RKO (cell line): ENCODE data around the gene ATP1A1.

Experiments
- DNase-seq: peaks from one replicate; pipeline ENCODE4 v3.0.0-alpha.2; 2016; ENCODE audit warnings: low spot score

The ATP1A1 gene

DNA sequence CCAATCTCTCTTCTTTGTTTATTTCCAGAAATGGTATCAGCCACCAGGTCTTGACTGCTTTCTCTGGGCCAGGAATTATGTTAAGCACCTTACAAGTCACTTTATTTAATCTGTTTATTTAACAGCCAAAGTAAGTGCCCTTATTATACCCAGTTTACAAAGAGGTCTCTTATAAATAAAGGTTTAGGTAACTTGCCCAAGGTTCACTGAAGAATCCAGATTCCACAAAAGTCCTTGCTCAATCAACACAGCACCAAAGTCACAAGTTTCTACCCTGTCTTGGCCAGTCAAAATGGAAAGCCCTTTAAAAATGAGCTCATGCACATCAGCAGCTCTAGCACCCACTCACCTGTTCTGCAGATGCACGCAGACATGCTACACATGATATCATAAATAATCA lies 28.0 kb upstream of the ATP1A1 start:
- DNase-seq = no peak

DNA sequence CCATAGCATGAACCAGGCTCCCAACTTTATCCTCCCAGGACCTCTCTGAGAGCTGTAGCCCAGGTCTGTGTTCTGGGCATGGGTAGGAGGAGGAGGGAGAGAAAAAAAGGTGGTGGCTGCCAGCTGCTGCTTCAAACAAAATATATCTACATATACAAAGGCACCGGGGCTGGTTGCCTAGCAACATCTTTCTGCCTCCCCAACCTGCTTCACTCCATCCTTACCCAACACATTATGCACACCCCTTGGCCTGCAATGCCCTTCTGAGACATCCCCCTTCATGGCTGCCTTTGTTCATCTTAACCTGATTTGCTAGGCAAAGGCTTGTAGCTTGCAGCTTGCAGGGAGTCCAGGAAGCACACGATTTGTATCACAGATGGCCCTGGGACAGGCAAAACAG lies 27.2 kb upstream of the ATP1A1 start:
- no peak for DNase-seq

DNA sequence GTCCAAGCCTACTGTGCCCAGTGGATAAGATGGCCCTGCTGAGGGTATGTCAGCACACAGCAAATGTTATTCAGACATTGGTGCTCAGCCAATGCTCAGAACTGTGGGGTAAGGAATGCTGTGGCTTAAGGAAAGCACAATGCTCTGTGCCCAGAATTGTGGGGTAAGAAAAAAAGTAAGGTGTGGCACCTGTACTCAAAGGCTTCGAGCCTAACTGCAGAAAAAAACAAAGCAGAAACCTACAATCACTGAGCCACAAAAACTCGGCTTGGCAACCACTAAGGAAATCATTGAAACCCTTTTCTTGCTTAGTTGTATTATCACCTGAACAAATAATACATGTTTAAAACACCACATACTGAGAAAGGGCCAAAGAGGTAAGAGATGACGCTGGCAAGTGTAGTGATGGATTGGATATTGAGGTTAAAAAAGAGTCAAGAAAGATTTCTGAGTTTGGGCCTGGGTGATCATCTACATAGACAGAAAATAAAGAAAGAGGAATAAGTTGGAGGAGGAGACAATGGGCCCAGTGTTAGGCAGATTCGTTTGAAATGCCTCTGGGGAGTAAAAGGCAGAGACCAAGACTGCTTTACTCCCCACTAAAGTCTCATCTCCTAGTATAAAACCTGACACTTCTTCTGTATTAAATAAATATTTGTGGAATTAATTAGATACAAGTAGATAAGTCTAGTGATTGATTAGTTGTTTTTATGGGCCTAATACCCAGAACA lies 25.9 kb upstream of the ATP1A1 start:
- DNase-seq = no peak

DNA sequence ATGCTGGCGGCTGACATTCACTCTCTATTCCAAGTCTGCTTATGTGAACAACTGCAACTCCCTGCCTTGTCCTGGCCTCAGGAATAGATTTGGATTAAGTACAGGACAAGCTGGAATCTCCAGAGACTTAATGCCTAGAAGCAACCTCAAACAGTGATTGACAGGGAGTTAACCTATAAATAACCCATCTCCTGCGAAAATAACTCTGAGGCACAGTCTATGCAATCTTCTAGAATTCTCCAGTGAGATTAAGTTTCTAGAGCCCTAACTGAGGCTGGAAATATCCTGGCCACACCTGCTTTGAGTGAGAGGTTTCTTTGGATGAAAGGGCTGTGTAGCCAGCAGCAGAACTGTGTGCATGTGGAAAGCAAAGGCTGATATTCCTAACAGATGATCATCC lies 25.3 kb upstream of the ATP1A1 start:
- no peak for DNase-seq

DNA sequence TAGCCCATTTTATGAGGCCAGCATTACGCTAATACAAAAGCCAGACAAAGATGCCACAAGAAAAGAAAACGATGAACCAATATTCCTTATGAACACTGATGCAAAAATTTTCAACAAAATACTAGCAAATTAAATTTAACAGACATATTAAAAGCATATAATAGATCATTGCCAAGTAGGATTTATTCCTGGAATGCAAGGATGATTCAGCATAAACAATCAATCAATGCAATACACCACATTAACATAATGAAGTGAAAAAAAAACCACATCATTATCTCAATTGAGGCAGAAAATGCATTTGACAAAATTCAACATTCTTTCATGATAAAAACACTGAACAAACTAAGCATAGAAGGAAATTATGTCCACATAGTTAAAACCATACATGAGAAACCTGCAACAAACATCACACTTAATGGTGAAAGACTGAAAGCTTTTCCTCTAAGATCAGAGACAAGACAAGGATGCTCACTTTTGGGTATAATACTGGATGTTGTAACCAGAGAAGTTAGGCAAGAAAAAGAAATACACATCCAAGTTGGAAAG lies 22.9 kb upstream of the ATP1A1 start:
- DNase-seq = no peak

DNA sequence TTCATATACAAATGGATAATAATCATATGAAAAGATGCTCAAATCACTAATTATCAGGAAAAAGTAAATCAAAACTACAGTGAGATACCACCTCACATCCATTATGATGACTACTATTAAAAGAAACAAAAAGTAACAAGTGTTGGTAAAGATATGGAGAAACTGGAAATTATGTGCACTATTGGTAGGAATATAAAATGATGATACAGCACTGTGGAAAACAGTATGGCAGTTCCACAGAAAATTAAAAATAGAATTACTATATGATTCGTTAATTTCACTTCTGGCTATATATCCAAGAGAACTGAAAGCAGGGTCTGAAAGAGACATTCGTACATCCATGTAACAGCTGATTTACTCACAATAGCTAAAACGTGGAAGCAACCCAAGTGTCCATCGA lies 21.1 kb upstream of the ATP1A1 start:
- DNase-seq = no peak

DNA sequence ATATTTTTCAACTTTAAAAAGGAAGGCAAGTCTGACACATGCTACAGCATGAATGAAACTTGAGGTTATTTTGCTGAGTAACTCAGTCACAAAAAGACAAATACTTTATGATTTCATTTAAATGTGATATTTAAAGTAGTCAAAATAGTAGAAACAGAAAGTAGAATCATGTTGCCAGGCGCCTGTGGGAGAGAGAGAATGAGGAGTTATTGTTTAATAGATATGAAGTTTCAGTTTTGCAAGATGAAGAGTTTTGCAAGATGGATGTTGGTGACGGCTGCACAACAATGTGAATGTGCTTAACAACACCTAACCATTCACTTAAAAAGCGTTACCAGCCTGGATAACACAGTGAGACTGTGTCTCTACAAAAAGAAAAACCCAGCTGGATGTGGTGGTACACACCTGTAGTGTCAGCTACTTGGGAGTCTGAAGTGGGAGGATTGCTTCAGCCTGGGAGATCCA lies 20.7 kb upstream of the ATP1A1 start:
- no peak for DNase-seq

DNA sequence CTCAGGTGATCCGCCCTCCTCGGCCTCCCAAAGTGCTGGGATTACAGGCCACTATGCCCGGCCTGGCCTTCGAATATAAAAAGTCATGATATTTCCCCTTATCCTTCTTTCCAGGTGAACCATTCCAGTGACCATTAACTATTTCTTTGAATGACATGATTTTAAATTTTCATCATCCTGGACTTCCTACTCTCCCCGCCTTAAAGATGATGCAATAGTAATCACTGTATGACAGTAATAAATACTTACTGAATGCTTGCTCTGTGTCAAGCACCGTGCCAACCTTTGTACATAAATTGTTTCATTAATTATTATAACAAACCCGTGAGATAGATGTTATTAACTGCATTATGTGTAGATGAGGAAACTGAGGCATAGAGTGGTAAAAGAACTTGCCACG lies 19.9 kb upstream of the ATP1A1 start:
- no peak for DNase-seq

DNA sequence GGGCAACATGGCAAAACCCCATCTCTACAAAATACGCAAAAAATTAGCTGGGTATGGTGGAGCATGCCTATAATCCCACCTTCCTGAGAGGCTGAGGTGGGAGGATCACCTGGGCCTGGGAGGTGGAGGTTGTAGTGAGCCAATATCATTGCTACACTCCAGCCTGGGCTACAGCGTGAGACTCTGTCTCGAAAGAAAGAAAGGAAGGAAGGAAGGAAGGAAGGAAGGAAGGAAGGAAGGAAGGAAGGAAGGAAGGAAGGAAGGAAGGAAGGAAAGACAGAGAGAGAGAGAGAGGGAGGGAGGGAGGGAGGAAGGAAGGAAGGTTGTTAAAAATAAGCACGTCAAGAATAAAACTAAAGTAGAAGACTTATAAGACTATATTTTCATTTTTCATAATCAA lies 17.0 kb upstream of the ATP1A1 start:
- no peak for DNase-seq

DNA sequence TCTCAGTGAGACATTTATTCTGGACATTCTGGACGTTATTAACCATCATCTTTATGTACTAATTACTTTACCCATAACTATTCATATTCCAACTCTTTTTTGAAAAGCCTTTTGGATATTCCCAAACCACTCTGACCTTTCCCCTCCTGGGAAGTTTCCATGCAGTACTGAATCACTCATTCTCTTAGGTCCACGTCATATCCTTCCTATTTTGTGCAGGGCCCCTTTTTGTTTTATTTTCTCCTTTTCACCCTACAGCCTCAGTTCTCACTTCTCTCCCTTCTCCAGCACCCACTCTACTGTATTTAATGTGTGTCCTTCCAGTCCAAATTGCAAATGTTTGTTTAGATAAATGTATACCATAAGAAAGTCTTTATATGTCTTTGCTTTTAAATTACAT lies 16.4 kb upstream of the ATP1A1 start:
- DNase-seq = peak; percentile 43

DNA sequence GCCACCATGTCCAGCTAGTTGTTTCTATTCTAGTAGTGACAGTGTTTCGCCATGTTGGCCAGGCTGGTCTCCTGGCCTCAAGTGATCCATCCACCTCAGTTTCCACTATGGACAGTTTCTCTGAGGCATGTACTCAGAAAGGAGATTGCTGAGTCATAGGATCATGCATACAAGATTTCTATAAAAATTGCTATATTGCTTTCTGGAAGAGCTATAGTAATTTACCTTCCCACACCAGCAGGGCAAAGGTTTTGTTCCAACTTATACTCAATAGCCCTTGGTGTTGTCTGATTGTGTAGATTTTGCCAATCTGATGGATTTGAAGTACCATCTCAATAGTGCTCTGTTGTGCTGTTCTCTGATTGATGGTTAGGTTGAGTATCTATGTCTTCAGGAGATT lies 15.6 kb upstream of the ATP1A1 start:
- DNase-seq = no peak

DNA sequence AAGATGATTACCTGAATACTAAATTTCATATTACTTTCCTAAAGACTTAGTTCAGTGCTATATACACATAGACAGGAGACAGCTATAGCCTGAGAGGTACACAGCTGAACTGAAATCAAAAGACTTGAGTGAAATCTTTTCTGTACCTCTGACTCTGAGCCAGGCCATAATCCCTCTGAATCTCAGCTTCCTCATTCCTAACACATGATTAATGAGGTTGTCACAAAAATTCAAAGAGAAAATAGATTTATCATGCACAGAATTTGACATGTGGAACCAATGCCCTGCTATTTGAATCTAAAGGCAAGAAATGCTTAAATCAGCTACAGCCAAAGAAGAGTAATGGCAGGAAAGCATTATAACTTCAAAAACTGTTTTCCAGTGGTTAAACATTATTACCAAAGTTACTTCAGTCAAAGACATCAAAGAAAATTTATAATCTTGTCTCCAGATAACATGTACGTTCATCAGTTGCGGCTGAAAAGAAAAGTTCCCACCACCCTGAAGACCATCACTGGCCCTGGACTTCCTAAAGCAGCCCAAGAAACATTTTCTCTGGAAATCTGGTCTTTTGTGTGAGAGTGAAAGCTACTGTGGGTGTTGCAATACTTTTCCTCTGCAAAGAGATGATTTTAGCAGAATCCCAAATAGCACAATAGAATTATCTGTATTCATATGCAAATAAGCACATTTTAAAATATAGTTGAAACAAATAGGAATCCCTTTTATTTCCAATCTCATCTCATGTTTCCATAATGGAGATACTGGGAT lies 13.8 kb upstream of the ATP1A1 start:
- peak; percentile 37 for DNase-seq

DNA sequence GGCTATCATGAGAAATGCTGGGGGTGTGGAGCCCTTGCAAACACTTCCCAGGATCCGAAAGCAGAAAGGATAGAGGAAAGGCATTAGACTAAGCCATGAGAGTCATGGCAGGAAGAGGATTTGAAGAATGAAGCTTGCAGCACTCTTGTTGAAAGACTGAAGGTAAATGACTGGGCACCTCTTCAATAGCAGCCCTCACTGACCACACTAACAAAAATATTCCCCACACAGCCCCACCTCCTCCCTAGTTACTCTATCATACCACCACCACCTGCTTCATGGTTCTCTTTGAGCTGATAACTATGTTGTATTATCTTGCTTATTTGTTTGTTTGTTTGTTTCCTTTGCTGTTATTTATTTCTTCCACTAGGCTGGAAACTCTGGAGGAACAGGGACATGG lies 13.2 kb upstream of the ATP1A1 start:
- no peak for DNase-seq

DNA sequence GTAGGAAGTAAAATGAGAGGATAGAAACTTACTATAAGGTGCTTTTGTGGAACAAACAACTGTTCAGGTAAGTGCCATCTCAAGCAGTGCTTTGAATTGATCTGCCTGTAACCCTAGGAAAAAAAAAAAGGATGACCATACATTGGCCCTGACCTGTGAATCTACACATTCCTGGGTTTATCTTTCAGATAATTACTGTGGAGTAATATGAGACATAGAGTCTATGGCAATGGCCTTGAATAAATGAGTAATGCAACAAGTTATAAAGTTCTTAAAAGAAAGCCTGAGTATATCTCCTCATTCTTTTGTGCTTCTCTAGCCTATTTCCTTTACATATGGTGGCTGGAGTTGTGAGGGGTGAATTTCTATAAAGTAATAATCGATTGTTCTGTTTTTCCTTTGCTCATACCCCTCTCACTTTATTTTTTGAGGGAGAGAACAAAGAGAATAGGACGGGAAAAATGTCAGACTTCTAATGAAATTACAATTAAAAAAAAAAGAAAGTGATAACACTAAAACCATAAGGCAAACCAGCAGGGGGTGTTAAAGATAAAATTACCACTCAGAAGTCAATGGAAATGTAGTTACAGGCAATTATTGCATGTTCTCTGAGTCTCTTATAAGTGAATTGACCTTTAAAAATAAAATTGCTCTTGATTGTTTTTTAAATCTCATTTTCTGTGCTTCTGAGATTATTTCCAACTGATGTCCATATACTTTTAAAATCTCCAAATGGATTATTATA lies 12.4 kb upstream of the ATP1A1 start:
- peak; percentile 52 for DNase-seq

DNA sequence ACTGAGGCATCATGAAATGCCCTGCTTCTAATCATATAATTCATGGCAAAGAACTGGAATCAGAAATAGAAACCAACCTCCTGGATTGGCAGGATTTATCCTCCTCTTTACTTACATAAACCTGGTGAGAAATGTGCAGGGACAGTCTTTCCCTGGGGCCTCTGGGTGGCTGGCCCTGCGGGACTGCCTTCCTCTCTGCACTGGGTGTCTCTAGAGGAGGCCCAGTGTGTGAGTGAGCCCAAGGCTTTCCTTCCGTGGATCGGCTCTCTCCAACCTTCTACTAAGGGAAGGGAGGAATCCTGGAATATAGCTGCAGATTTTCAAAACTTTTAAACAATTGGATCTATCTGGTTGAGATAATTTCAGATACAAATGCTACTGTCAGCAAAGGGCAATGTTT lies 11.4 kb upstream of the ATP1A1 start:
- DNase-seq = no peak

DNA sequence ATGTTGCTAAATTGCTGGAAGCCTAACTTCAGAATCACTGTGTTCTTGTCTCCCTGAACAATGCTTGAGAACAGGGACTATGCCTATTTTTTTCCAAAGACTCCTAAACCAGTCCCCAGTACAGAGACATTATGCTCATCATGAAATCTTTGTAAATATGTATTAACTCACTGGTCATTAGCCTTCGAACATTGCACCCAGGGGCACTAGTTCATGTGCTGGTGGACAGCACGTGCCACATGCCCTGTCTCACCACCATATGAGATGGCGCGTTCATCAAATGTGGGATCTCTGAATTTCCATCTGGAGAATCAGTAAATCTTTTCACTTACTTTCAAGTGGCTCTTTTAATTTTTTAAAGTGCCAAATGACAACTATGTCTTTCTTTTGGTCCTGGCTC lies 11.0 kb upstream of the ATP1A1 start:
- DNase-seq = no peak

DNA sequence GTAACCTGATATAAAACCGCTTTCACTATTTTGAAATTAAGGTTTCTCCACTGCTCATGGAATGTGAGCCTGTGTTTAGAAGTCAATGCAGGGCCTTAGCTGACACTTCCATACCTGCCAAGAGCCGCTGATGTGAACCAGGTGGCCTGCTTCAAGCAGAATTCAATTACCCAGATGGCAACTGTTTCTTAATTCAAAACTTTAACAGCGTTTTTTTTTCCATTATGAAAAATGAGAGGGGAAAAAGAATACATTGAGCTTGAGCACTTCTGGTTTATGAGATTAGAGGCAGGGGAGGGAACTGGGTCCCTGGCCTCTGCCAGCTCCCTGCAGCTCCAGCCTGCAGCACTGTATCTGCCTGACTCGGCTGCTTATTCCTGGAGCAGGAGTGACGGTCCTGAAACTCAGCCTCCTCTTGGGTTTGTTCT lies 7.7 kb upstream of the ATP1A1 start:
- no peak for DNase-seq

DNA sequence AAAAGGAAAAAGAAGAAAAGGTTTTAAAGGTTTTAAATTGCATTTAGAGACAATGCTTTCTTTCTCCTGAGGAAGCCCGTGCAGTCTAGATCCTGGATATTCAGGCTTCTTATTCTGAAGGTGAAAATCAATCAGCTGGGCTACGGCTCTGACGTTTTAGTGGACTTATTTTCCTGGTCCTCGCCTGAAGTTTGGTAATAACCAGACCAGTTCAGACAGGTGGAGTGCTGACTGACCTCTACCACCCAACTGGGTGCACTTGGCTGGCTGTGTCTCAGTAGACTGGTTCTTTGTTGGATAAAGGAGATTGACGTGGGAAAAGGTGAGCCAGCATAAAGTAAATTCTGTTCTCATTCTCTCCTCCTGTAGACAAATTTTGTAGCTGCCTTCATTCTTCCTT lies 7.2 kb upstream of the ATP1A1 start:
- no peak for DNase-seq

DNA sequence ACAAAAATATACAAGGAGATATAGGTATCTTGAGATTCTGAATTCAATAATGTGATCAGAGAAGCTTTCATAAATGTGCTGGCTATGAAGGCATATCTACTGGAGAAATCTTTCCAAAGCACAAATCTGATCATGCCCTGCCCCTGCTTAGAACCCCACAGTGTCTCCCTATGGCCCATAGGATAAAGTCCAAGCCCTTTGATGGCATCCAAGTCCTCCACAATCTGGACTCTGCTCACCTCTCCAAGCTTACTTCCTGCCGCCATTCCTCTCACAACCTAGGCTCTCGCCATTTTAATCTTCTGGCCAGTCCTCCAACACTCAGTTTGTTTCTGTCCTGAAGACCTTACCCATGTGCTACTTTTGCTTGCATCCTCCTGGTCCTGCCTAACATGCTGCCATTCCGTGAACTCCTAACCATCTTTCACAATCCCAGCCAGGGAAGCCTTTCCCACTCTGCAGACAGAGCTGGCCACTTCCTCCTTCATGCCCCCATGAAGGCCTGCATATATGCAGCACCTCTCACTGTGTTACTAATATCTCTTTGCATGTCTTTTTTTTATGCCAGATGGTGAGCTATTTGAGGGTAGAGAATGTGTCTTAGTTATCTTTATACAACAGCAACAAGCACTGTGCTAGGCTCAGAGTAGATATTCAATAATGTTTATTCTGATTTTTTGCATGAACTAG lies 5.6 kb upstream of the ATP1A1 start:
- DNase-seq = no peak

DNA sequence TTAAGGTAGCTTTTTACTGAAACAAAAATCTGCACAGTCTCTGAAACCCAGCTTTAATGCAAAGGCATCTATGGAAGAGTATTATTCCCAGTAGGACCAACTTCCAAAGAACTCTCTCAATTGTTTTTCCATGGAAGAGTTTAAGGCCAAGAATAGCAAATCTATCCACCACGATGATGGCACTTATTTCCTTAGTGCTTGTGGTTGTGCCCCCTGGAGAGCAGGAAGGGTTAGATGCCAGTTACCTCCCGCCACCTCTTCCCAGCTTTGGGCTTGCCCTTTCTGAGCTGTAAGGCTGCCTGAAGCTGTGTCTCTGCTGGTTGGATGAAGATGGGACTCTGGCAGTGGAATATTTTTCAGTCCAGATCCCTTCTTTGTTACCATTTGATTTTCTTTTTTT lies 4.8 kb upstream of the ATP1A1 start:
- no peak for DNase-seq

DNA sequence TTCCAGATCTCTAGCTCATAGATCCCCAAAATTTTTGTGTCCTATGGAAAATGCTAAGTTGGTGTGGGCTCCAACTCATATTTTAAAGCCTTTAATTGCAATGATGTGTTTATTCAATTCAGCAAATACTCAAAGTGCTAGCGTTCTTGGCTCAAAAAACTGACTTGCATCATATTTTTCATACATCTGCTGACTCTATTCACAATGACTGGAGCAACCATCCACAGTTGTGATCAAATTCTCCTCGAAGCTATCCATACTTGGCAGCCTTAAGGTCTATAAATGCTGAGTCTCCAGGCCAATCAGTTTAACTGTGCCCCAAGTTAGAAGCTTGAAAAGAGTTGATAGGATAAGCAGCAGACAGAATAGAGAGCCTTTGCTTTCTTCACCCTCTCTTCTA lies 2.9 kb upstream of the ATP1A1 start:
- no peak for DNase-seq

DNA sequence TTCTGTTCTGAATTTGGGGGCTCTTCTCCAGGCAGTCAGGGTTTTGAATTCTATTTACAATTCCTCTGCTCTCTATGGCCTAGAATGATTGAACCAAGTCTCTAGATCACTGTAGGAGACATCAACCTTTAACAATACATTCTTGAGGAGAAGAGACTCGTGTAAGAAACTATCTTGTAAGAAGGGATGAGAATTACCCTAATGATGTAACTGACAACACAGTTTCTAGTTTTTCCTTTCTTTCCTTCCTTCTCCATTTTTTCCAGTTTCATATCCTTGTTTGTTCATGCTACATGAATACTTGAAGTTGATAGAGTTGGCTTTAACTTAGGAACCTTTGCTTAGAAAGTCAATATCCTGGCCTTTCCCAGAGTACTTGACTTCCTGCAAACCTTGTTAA lies 1.3 kb upstream of the ATP1A1 start:
- DNase-seq = no peak
